Prostate gland (tissue), 2 donors: ENCODE measurements around the gene C1orf94. TPM values are rescaled to one million over a fixed set of nuclear protein-coding genes. Genes with fewer than 3 reads are reported as not detected.

Experiments used
- DNase-seq: peaks from one replicate; pipeline ENCODE4 v3.0.0-alpha.2; 2019; ENCODE audit warnings: low spot score
- H3K27ac ChIP-seq, 2 donors: fragments of 200-600 bp; sonication (generic); 2 replicates each; pipeline ENCODE4 v1.5.1; 2017 to 2019
- H3K27me3 ChIP-seq: fragments of 200-600 bp; sonication (generic); replicated peaks from 2 replicates; pipeline ENCODE4 v1.5.1; 2019; ENCODE audit not compliant: insufficient read depth
- H3K36me3 ChIP-seq, 2 donors: fragments of 200-600 bp; sonication (generic); 1 replicate in 1 of 2; 2 replicates in 1 of 2; pipeline versions ENCODE4 v1.5.1 to v1.8.1; 2017 to 2019
- H3K4me1 ChIP-seq: fragments of 200-600 bp; sonication (generic); replicated peaks from 2 replicates; pipeline ENCODE4 v1.5.1; 2019
- H3K4me3 ChIP-seq, 2 donors: fragments of 200-600 bp; sonication (generic); 2 replicates each; pipeline ENCODE4 v1.5.1; 2017 to 2019
- H3K9me3 ChIP-seq: fragments of 200-600 bp; sonication (generic); 2 replicates; pipeline ENCODE4 v1.5.1; 2017
- CTCF ChIP-seq, 4 experiments: fragments of 200-600 bp in 2 of 4; fragments of 450-650 bp in 2 of 4; sonication (generic) in 2 of 4; IDR thresholded peaks; 1 replicate in 3 of 4; 2 replicates in 1 of 4; pipeline ENCODE4 v1.5.1; 2016 to 2019; ENCODE audit warnings: antibody characterized with exemption in 4 of 4, mild to moderate bottlenecking in 2 of 4, moderate library complexity in 2 of 4
- POLR2A ChIP-seq: fragments of 450-650 bp; IDR thresholded peaks from one replicate; pipeline ENCODE4 v1.6.1; 2016; ENCODE audit warnings: antibody characterized with exemption, mild to moderate bottlenecking
- POLR2AphosphoS5 ChIP-seq: sonication (generic); formaldehyde crosslinking; IDR thresholded peaks from one replicate; pipeline ENCODE4 v1.6.1; 2017; ENCODE audit warnings: antibody characterized with exemption
- WGBS: methylation state at CpG from one replicate; pipeline ENCODE4 v1.1.5; 2018; 5-methylcytosine and 5-hydroxymethylcytosine counted together
- intact Hi-C: fragments of 100-400 bp; cut with DNase I; formaldehyde crosslinking; loops from one replicate; pipeline ENCODE4 v1.14.2; 2022
- total RNA-seq, 2 donors: library from RNA; depleted of rRNA; stranded (reverse); fragments of >200 nt; gene quantifications; one replicate each; pipeline ENCODE4 v1.1.0, GENCODE V29; 2016

Gene C1orf94
- 1 to 10 TPM in 1 of 2 donors, not detected in 1; 2.3 TPM for total RNA-seq

- Histone ChIP-seq H3K27me3 (peaks cover 23% of the 10 kb centered on the region), H3K4me1 (no peaks in the 10 kb centered on the region), H3K36me3 (no peaks in the 10 kb centered on the region), H3K27ac (no peak within 1 kb of the TSS), H3K4me3 (no peak within 1 kb of the TSS), H3K9me3 (no peaks in the 10 kb centered on the region)
- no peak for DNase-seq
- intact Hi-C loops = no loop called here
- WGBS = 6% methylated on average over 54 of the region's 58 CpGs
- TF ChIP-seq POLR2A = no peak
Measured at GRCh38 chr1:34176830-34177603, at the start of gene C1orf94. Gene C1orf94, plus strand, starts transcription at chr1:34176907. Its CDS starts 883 bp downstream, at chr1:34177790.

- WGBS = 82% methylated on average over 15 of the region's 15 CpGs
- Histone ChIP-seq H3K27ac (no peak overlapping the region), H3K9me3 (no peaks in the 10 kb centered on the region), H3K27me3 (no peaks in the 10 kb centered on the region), H3K4me1 (no peaks in the 10 kb centered on the region), H3K36me3 (no peaks in the 10 kb centered on the region), H3K4me3 (no peak overlapping the region)
- no peak for TF ChIP-seq CTCF (IDR thresholded peaks at IDR 0.05)
- TF ChIP-seq POLR2A = no peak
- TF ChIP-seq POLR2AphosphoS5 = no peak
- no peak for DNase-seq
- intact Hi-C loops = no loop called here
Measured at GRCh38 chr1:34127006-34128000, 49.4 kb upstream of the C1orf94 start.

- DNase-seq = no peak
- Histone ChIP-seq H3K27ac (no peak overlapping the region), H3K9me3 (no peaks in the 10 kb centered on the region), H3K4me1 (no peaks in the 10 kb centered on the region), H3K4me3 (no peak overlapping the region), H3K36me3 (no peaks in the 10 kb centered on the region), H3K27me3 (no peaks in the 10 kb centered on the region)
- intact Hi-C loops = no loop called here
- 89% methylated on average over 12 of the region's 13 CpGs for WGBS
- TF ChIP-seq POLR2A (no peak), POLR2AphosphoS5 (no peak), CTCF (IDR thresholded peaks at IDR 0.05) (no peak)
Measured at GRCh38 chr1:34128186-34128889, 48.4 kb upstream of the C1orf94 start.

- Histone ChIP-seq H3K4me3 (no peak overlapping the region), H3K27me3 (no peaks in the 10 kb centered on the region), H3K36me3 (no peaks in the 10 kb centered on the region), H3K4me1 (no peaks in the 10 kb centered on the region), H3K27ac (no peak overlapping the region), H3K9me3 (no peaks in the 10 kb centered on the region)
- 61% methylated on average over 6 of the region's 6 CpGs for WGBS
- no peak for DNase-seq
- intact Hi-C loops = no loop called here
- TF ChIP-seq POLR2AphosphoS5 = no peak
- no peak for TF ChIP-seq POLR2A
- TF ChIP-seq CTCF (IDR thresholded peaks at IDR 0.05) = no peak
Measured at GRCh38 chr1:34129630-34130029, 47.1 kb upstream of the C1orf94 start.

GRCh38 chr1:34130306-34130705 lies 46.4 kb upstream of the C1orf94 start:
- 72% methylated on average over 5 of the region's 5 CpGs for WGBS
- H3K4me1 ChIP-seq = no peaks in the 10 kb centered on the region
- no peaks in the 10 kb centered on the region for H3K36me3 ChIP-seq
- intact Hi-C loops = no loop called here
- no peaks in the 10 kb centered on the region for H3K9me3 ChIP-seq
- TF ChIP-seq POLR2AphosphoS5 = no peak
- TF ChIP-seq POLR2A = no peak
- TF ChIP-seq CTCF (IDR thresholded peaks at IDR 0.05) = no peak
- H3K27ac ChIP-seq = no peak overlapping the region
- H3K4me3 ChIP-seq = no peak overlapping the region
- H3K27me3 ChIP-seq = no peaks in the 10 kb centered on the region
- DNase-seq = no peak
